ES-I3 (cell line): ENCODE measurements around the gene EDAR.

Source experiments
- H3K36me3 ChIP-seq: 2 replicates; pipeline ENCODE4 v1.6.1; 2013; ENCODE audit warnings: mild to moderate bottlenecking, low read length, control low read depth, moderate library complexity; ENCODE audit not compliant: insufficient read depth
- H3K4me1 ChIP-seq: 2 replicates; pipeline ENCODE4 v1.6.1; 2013; ENCODE audit warnings: mild to moderate bottlenecking, control low read depth, low read length; ENCODE audit not compliant: insufficient read depth
- H3K9ac ChIP-seq: 2 replicates; pipeline ENCODE4 v1.6.1; 2013; ENCODE audit warnings: low read depth, mild to moderate bottlenecking, low read length, moderate library complexity
- H3K9me3 ChIP-seq: 2 replicates; pipeline ENCODE4 v1.6.1; 2013; ENCODE audit warnings: mild to moderate bottlenecking, low read length, moderate library complexity; ENCODE audit not compliant: control insufficient read depth, insufficient read depth

EDAR gene

DNA sequence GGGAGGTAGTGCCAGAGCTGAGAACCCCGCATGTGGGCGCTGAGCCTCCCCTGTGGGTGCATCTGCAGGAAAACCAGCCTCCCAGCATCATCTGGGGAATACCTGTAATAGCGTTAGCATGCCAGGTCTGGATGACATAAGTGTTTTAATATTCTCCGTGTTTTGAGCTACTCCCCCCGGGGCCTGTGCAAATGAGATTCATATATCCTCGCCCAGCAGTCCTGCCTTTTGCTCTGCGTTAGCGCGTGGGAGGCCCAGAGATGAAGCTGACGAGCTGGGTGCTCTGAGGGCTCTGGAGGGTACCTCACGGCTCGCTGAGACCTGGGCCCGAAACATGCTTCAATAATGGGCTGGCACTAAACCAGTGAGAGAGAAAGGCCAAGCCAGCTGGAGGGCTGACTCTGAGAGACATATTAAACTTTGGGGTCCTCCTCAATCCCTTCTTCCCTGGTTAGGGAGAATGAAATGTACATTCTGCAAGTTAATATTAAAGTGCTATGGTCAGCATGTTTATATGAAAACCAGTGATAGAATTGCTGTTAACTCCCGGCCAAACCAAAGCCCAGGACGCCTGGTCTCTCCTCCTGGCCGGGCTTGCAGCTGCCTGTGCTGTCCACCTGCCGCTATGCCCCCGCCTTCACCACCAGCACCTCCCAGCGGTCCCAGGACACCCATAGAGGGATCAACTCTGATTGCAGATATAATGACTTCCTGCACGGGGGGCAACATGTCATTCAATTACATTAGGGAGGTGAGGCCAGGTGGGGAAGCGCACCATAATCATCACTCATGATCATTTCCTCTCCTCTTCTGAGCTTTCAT is 77.0 kb downstream of the EDAR start:
- Histone ChIP-seq H3K9me3 (no peaks in the 10 kb centered on the region), H3K4me1 (no peaks in the 10 kb centered on the region), H3K36me3 (no peaks in the 10 kb centered on the region), H3K9ac (no peak overlapping the region)

DNA sequence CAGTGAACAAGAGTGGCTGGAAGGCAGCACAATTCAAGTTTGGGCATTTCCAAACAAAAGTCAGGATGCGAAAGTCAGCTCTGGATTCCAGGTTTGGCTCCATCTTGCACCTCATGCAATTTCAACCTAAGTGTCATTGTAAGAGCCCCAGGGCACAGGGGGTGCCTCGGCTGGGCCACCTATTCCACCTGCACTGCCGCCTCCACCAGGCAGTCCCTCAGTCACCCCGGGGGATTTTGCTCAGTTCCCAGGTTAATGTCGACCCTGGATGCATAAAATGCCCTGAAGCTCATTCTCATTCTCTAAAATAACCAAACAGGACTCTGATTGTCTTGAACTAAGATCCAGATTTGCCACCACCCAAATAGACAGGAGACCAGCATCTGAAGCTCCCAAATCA is 77.6 kb downstream of the EDAR start:
- H3K9ac ChIP-seq = no peak overlapping the region
- H3K4me1 ChIP-seq = no peaks in the 10 kb centered on the region
- no peaks in the 10 kb centered on the region for H3K9me3 ChIP-seq
- H3K36me3 ChIP-seq = no peaks in the 10 kb centered on the region

DNA sequence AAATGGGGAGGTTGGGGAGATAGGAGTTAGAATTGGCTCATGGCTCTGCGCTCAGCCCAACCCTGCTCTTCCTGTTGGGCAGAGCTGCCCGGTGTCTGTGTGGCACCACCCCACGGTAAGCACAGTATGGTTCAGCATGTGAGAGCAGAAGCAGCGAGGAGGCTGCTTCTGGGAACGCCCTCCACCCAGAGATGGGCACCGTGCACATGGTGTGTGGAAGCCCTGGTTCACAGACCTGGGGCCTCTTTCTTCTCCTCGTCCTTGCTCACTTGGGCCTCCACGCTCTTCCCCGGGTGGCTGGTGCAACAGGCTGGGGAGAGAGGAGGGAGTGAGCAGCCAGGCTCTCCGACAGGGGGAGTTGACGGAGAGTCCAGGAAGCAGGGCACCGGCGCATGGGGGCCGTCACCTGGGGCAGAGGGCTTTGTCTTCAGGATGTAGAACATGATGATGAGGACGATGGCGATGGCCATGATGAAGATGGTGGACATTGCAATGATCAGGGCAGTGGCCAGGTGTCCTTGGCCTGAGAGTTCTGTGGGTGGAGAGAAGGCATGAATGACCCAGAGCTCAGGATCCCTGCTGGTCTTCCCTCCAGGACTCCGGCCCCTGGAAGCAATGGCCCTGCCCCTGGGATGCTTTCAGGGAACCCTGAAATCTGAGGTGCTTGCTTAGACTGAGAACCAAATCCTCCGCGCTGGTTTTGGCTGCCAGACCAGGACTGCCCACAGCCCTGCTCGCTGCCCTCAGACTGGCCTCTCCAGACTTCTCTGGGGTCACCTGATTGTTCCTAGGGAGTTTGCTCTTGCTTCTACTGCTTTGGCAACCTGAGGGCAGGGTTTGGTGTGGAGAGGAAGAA is 78.3 kb downstream of the EDAR start:
- no peaks in the 10 kb centered on the region for H3K36me3 ChIP-seq
- H3K9ac ChIP-seq = no peak overlapping the region
- H3K9me3 ChIP-seq = no peaks in the 10 kb centered on the region
- H3K4me1 ChIP-seq = no peaks in the 10 kb centered on the region

DNA sequence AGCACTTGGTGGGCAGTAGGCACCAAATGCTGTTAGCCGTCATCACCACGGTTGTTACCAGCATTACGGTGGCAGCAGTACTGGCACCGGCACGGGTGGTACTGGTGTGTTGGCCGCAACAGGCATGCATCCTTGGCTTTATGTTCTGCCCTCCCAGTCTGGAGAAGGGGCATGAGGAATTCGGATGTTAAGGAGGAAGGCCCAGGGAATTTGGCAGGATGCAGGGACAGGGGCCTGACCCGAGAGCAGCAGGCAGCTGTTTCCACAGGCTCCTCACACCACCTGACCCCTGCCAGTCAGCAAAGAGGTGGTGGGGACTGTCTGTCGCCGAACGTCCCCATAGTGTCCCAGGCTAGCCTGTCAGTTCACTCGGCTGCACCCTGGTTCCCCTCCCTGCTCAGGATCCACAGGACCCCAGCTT is 79.0 kb downstream of the EDAR start:
- H3K4me1 ChIP-seq = no peaks in the 10 kb centered on the region
- H3K9me3 ChIP-seq = no peaks in the 10 kb centered on the region
- no peak overlapping the region for H3K9ac ChIP-seq

DNA sequence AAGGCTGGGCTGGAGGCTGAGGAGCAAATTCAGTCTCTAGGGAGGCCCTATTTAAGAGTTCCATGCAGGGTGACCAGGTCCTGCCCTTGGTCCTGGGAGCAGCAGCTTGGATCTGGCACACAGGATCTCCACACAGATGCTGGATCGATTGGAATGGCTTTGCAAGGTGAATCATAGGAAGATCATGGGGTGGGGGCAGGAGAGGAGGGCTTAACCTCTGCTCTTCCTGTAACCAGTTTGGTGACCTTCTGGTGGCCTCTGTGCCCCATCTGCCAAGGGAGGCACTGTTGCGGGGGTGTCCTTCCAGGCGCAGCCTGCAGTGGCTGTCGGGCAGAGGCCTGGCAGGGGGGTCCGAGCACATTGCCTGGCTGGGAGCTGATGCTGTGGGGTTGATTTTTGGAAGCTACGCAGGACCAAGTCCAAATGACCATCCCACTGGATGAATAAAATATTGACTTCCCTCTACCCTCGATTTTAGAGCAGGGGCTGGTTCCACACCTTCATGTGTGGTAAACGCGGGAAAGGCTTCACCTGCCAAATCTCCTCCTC is 79.7 kb downstream of the EDAR start:
- Histone ChIP-seq H3K4me1 (no peaks in the 10 kb centered on the region), H3K36me3 (no peaks in the 10 kb centered on the region), H3K9me3 (no peaks in the 10 kb centered on the region), H3K9ac (no peak overlapping the region)

More for the DNA sequence above, 79.0 kb downstream of the EDAR start:
- no peaks in the 10 kb centered on the region for H3K36me3 ChIP-seq

- Histone ChIP-seq H3K4me1 (no peaks in the 10 kb centered on the region), H3K9me3 (no peaks in the 10 kb centered on the region), H3K36me3 (no peaks in the 10 kb centered on the region), H3K9ac (no peak overlapping the region)
Measured at GRCh38 chr2:108908713-108909070, 80.3 kb downstream of the EDAR start.

DNA sequence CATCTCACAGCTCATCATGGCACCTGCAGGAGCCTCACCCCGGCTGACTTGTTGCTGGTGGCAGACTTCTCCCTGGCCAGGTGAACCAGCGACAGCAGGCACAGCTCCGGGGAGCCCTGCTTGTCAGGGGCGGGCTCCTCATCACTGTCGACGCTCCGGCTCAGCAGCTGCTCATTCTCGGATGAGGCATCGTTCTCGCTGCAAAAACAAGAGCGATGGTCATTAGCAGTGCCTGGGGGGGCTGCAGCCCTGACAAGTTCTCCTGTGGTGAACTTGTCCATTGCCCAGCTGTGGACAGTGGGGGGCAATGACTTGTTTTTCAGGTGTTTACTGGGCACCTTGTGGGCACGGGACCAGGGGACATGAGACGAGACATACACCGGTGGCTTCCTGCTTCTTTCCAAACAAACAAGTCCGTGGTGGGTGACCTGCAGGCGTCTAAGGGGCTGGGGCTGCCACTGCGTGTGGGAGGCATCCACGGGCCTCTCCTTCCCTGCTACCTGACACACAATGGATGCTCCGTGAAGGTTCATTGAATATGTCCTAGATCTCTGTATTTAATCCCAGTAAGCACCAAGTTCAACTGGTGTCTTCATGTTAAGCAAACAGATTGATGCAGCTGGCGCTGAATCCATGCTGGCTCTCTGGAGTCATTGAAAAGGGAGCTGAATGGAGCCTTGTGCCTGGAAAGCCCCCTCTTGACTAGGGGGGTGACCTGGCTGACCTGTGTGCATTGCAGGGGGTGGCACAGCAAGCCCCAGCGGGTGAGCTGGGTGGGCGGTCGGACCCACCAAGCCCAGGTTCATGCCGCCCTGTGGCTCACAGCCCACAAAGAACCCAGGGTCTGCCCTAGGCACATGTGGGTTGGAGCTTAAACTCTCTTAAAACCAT is 81.0 kb downstream of the EDAR start:
- H3K9me3 ChIP-seq = no peaks in the 10 kb centered on the region
- H3K36me3 ChIP-seq = no peaks in the 10 kb centered on the region
- H3K9ac ChIP-seq = no peak overlapping the region
- no peaks in the 10 kb centered on the region for H3K4me1 ChIP-seq

DNA sequence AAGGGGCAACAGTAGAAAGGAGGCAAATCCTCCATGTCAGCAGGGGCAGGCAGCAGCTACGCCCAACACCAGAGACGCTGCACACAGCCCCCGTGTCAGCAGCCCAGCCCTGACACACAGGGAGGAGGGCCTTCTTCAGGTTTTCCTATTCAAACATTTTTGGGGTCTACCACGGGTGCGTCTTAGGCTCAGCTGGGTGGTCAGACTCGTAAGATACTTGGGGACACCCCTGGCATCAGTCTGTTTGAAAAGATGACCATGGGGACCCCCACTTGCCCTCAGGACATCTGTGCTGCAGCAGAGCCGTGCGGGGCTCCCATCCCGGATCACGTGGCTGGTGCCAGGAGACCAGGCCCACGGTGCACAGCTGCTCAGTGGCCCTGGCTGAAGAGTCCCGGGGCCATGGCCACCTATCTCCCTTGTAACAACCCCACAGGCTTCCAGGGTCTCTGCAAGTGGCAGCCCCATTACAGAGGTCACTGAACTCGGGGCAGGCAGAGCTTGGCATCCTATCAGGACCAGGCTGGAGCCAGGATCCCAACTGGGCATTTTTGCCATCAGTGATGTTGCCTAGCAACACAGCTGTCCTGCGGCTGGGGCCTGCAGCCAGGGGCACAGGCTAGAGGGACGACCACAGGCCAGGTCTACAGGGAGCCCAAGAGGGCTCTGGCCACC is 82.5 kb downstream of the EDAR start:
- Histone ChIP-seq H3K9me3 (no peaks in the 10 kb centered on the region), H3K9ac (no peak overlapping the region), H3K4me1 (no peaks in the 10 kb centered on the region), H3K36me3 (no peaks in the 10 kb centered on the region)

GRCh38 chr2:108905906-108906305 is 83.1 kb downstream of the EDAR start:
- Histone ChIP-seq H3K9me3 (no peaks in the 10 kb centered on the region), H3K9ac (no peak overlapping the region), H3K4me1 (no peaks in the 10 kb centered on the region), H3K36me3 (no peaks in the 10 kb centered on the region)

GRCh38 chr2:108905176-108905575 is 83.8 kb downstream of the EDAR start:
- Histone ChIP-seq H3K36me3 (no peaks in the 10 kb centered on the region), H3K9me3 (no peaks in the 10 kb centered on the region), H3K4me1 (no peaks in the 10 kb centered on the region)

GRCh38 chr2:108904680-108905079 is 84.3 kb downstream of the EDAR start:
- no peaks in the 10 kb centered on the region for H3K36me3 ChIP-seq
- no peak overlapping the region for H3K9ac ChIP-seq
- no peaks in the 10 kb centered on the region for H3K9me3 ChIP-seq
- no peaks in the 10 kb centered on the region for H3K4me1 ChIP-seq

More at GRCh38 chr2:108905176-108905575, 83.8 kb downstream of the EDAR start:
- no peak overlapping the region for H3K9ac ChIP-seq

GRCh38 chr2:108898315-108899082 is 90.5 kb downstream of the EDAR start:
- H3K9me3 ChIP-seq = no peaks in the 10 kb centered on the region
- no peaks in the 10 kb centered on the region for H3K36me3 ChIP-seq
- no peak overlapping the region for H3K9ac ChIP-seq
- no peaks in the 10 kb centered on the region for H3K4me1 ChIP-seq

- no peak overlapping the region for H3K9ac ChIP-seq
Measured at GRCh38 chr2:108896741-108897140, 92.3 kb downstream of the EDAR start.

More at GRCh38 chr2:108896741-108897140, 92.3 kb downstream of the EDAR start:
- Histone ChIP-seq H3K36me3 (no peaks in the 10 kb centered on the region), H3K4me1 (no peaks in the 10 kb centered on the region), H3K9me3 (no peaks in the 10 kb centered on the region)
